SU-DHL-6 (cell line): ENCODE data around the gene KLHL7.

Source experiments
- H2AFZ ChIP-seq: fragments of 200-600 bp; sonication (generic); 2 replicates; pipeline ENCODE4 v1.6.1; 2014; ENCODE audit warnings: low read depth, mild to moderate bottlenecking, moderate library complexity, mixed read lengths, antibody characterized with exemption, low read length; ENCODE audit not compliant: severe bottlenecking
- H3F3A ChIP-seq: fragments of 200-600 bp; shearing (Covaris generic); 2 replicates; pipeline ENCODE4 v1.6.0; 2016; ENCODE audit warnings: antibody characterized with exemption, mild to moderate bottlenecking; ENCODE audit not compliant: insufficient read depth
- H3K27ac ChIP-seq: fragments of 200-600 bp; sonication (generic); 2 replicates; pipeline ENCODE4 v1.5.1; 2016; ENCODE audit warnings: low read depth, mild to moderate bottlenecking, low read length, moderate library complexity, mixed read lengths
- H3K27me3 ChIP-seq: fragments of 200-600 bp; sonication (generic), shearing (Covaris generic); 2 replicates; pipeline ENCODE4 v1.6.0; 2014; ENCODE audit warnings: mild to moderate bottlenecking, low read length
- H3K36me3 ChIP-seq: fragments of 200-600 bp; sonication (generic); 2 replicates; pipeline ENCODE4 v1.6.1; 2014; ENCODE audit warnings: mild to moderate bottlenecking, low read length, mixed read lengths
- H3K4me2 ChIP-seq: fragments of 300-600, 200-600 bp; shearing (Covaris generic), sonication (generic); 2 replicates; pipeline ENCODE4 v1.6.0; 2014; ENCODE audit warnings: low read length, low read depth, mild to moderate bottlenecking; ENCODE audit not compliant: poor library complexity, severe bottlenecking
- H3K4me3 ChIP-seq: fragments of 200-600 bp; sonication (generic); 2 replicates; pipeline ENCODE4 v1.5.1; 2014; ENCODE audit warnings: antibody characterized with exemption, low read length, mild to moderate bottlenecking, mixed read lengths; ENCODE audit not compliant: insufficient read depth, poor library complexity, severe bottlenecking
- H3K79me2 ChIP-seq: fragments of 200-600 bp; sonication (generic); 2 replicates; pipeline ENCODE4 v1.6.1; 2014; ENCODE audit warnings: mild to moderate bottlenecking, low read length, moderate library complexity; ENCODE audit not compliant: insufficient read depth
- H3K9ac ChIP-seq: fragments of 200-600 bp; sonication (generic); 2 replicates; pipeline ENCODE4 v1.7.0; 2014; ENCODE audit warnings: mild to moderate bottlenecking, low read length
- H3K9me2 ChIP-seq: fragments of 200-600 bp; sonication (generic); replicated peaks from 2 replicates; pipeline ENCODE4 v1.6.1; 2014; ENCODE audit warnings: low read length; ENCODE audit not compliant: insufficient read depth
- H3K9me3 ChIP-seq: fragments of 200-600 bp; sonication (generic); 2 replicates; pipeline ENCODE4 v1.6.1; 2014; ENCODE audit warnings: low read length, mixed read lengths; ENCODE audit not compliant: insufficient read depth
- H4K20me1 ChIP-seq: fragments of 200-600 bp; sonication (generic); 2 replicates; pipeline ENCODE4 v1.6.1; 2014; ENCODE audit warnings: low read depth, mild to moderate bottlenecking, antibody characterized with exemption, low read length, moderate library complexity, mixed read lengths
- EZH2phosphoT487 ChIP-seq: fragments of 200-600 bp; sonication (generic), shearing (Covaris generic); conservative IDR thresholded peaks from 2 replicates; pipeline ENCODE4 v1.6.1; 2018; ENCODE audit warnings: mild to moderate bottlenecking, antibody characterized with exemption, low read length, moderate library complexity, mixed read lengths
- TF ChIP-seq, protein P1 (sequence below): fragments of 200-600 bp; sonication (generic); IDR thresholded peaks from one replicate; pipeline ENCODE4 v1.5.1; 2017; ENCODE audit warnings: antibody characterized with exemption, mild to moderate bottlenecking, low read length, moderate library complexity; ENCODE audit not compliant: insufficient read depth, poor library complexity, severe bottlenecking

The KLHL7 gene

DNA sequence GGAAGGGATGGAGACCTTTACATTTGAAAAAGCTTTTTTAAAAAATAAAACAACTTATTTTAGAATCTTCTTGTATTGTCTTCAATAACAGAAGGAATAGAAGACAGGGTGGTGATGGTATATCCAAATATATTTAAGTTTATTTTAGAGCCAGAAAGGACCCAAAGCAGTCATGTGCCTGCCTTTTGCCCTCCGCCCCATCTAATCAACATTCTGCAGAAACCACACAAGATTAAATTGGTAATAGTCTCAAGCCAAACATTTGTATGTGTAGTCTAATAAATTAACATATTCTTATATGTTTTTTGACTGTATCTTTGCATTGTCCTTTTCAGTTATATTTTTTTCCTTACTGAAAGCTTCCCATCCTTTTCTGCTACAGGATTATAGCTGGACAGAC is 59.7 kb downstream of the KLHL7 start:
- Histone ChIP-seq H4K20me1 (no peaks in the 10 kb centered on the region), H3F3A (0 out of 2 replicates have a peak, but pooled peaks cover 7% of the 10 kb centered on the region), H3K79me2 (no peaks in the 10 kb centered on the region), H3K9me3 (no peaks in the 10 kb centered on the region), H3K36me3 (0 out of 2 replicates have a peak, but pooled peaks cover 3% of the 10 kb centered on the region), H3K9ac (no peak overlapping the region), H3K9me2 (no peaks in the 10 kb centered on the region), H2AFZ (no peak overlapping the region), H3K27me3 (no peaks in the 10 kb centered on the region), H3K27ac (no peak overlapping the region), H3K4me2 (no peak overlapping the region), H3K4me3 (no peak overlapping the region)
- TF ChIP-seq, protein P1, sequence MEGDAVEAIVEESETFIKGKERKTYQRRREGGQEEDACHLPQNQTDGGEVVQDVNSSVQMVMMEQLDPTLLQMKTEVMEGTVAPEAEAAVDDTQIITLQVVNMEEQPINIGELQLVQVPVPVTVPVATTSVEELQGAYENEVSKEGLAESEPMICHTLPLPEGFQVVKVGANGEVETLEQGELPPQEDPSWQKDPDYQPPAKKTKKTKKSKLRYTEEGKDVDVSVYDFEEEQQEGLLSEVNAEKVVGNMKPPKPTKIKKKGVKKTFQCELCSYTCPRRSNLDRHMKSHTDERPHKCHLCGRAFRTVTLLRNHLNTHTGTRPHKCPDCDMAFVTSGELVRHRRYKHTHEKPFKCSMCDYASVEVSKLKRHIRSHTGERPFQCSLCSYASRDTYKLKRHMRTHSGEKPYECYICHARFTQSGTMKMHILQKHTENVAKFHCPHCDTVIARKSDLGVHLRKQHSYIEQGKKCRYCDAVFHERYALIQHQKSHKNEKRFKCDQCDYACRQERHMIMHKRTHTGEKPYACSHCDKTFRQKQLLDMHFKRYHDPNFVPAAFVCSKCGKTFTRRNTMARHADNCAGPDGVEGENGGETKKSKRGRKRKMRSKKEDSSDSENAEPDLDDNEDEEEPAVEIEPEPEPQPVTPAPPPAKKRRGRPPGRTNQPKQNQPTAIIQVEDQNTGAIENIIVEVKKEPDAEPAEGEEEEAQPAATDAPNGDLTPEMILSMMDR, result no peak
- no peak for TF ChIP-seq EZH2phosphoT487

DNA sequence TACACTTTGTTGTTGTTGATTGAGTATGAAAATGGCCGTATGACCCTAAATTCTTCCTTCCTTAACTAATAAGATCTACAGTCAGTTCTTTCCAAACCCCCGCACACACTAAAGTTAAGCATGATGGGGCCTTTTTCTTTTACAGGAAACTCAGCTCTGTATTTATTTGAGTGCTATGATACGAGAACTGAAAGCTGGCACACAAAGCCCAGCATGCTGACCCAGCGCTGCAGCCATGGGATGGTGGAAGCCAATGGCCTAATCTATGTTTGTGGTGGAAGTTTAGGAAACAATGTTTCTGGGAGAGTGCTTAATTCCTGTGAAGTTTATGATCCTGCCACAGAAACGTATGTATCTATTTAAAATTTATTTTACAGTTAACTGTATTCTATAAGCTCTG is 62.1 kb downstream of the KLHL7 start:
- no peaks in the 10 kb centered on the region for H3K79me2 ChIP-seq
- H3K4me3 ChIP-seq, result no peak overlapping the region
- TF ChIP-seq EZH2phosphoT487, result no peak
- TF ChIP-seq, protein P1, result no peak
- H3K9ac ChIP-seq, result no peak overlapping the region
- H3K36me3 ChIP-seq, result 0 out of 2 replicates have a peak, but pooled peaks cover 3% of the 10 kb centered on the region
- H4K20me1 ChIP-seq, result no peaks in the 10 kb centered on the region
- H3K9me3 ChIP-seq, result no peaks in the 10 kb centered on the region
- H3K9me2 ChIP-seq, result no peaks in the 10 kb centered on the region
- H2AFZ ChIP-seq, result no peak overlapping the region
- no peak overlapping the region for H3K4me2 ChIP-seq
- no peaks in the 10 kb centered on the region for H3K27me3 ChIP-seq
- H3K27ac ChIP-seq, result no peak overlapping the region
- 0 out of 2 replicates have a peak, but pooled peaks cover 7% of the 10 kb centered on the region for H3F3A ChIP-seq

DNA sequence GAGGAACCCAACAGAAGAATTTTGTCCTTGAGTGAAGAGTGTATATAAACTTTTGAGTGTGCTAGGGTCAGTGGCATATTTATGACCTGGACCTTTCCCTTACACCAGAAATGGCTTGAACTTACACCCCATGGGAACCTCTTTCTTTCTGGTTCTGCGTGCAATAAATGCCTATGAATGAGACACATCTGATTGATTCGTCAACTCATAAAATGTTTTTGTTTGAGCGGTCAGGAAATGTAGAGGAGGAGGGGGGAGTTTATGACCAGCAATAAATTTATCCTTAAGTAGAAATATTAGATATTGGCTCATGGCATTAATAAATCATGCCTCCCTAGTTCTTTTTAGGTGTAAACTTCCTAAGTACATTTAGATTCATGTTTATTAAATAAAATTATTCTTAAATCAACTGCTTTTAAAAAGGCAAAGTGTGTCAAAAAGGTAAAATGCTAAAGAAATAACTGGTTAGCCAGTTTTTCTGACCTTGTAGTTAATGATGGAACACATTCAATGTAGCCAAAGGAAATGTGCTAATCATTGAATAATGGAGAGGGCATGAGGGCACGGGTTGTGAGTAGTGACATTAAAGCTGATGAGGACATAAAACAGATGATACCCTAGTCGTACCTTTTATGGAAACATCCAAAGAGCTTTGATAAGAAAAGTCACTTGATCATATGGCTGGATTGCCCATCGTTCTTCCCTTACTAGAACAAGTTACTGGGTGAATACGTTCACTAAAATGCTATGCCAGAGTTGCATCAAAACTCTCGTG is 62.7 kb downstream of the KLHL7 start:
- Histone ChIP-seq H3F3A (0 out of 2 replicates have a peak, but pooled peaks cover 7% of the 10 kb centered on the region), H3K4me2 (no peak overlapping the region), H3K9me2 (no peaks in the 10 kb centered on the region), H3K79me2 (no peaks in the 10 kb centered on the region), H3K36me3 (0 out of 2 replicates have a peak, but pooled peaks cover 3% of the 10 kb centered on the region), H3K27me3 (no peaks in the 10 kb centered on the region), H3K9ac (no peak overlapping the region), H3K9me3 (no peaks in the 10 kb centered on the region), H3K27ac (no peak overlapping the region), H3K4me3 (no peak overlapping the region), H2AFZ (no peak overlapping the region), H4K20me1 (no peaks in the 10 kb centered on the region)
- TF ChIP-seq, protein P1, result no peak
- no peak for TF ChIP-seq EZH2phosphoT487
